Testis (tissue), 2 donors: Measurements from ENCODE around the gene CALB2.

Experiments
- CTCF ChIP-seq, 3 experiments: fragments of 450-650 bp in 2 of 3; fragments of 200-600 bp in 1 of 3; sonication (generic) in 1 of 3; IDR thresholded peaks; one replicate each; pipeline ENCODE4 v1.5.1; 2016 to 2019; ENCODE audit warnings: antibody characterized with exemption in 3 of 3, mild to moderate bottlenecking in 2 of 3, moderate library complexity in 1 of 3
- POLR2A ChIP-seq: fragments of 450-650 bp; IDR thresholded peaks from one replicate; pipeline ENCODE4 v1.6.1; 2017; ENCODE audit warnings: antibody characterized with exemption, mild to moderate bottlenecking, moderate library complexity

- TF ChIP-seq CTCF (IDR thresholded peaks at IDR 0.05) (no peak), POLR2A (no peak)
Measured at GRCh38 chr16:71430744-71431143, 72.2 kb downstream of the CALB2 start.
